ENCODE measurements around the gene CAMK1D. TPM values are rescaled to one million over a fixed set of nuclear protein-coding genes. Genes with fewer than 3 reads are reported as not detected.
"Not testable (repeated sequence)": the region's sequence is repeated elsewhere in the genome, so short reads cannot be mapped to it uniquely, and the experiment has no call there.

The CAMK1D gene
- total and polyA plus RNA-seq, 4 experiments from 2014 or later: 5.2 to 22.2 (median 19.4) TPM

DNA sequence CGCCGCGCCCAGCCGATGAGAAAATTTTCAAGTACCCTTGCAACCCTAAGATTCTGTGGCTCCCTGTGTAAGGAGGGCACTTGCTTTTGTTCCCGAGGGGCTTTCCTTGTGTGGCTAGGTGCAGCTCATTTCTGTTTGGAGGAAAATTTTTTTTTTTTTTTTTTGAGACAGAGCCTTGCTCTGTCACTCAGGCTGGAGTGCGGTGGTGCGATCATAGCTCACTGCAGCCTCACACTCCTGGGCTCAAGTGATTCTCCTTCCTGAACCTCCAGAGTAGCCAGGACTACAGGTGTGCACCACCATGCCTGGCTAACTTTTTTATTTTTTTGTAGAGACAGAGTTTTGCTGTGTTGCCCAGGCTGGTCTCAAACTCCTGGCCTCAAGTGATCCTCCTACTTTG, 5.3 kb downstream of the CAMK1D start:
- DNase-seq; H3K9me3 Mint-ChIP-seq; H3K27ac ChIP-seq (ENCODE audit: low read depth, low read length); H3K27me3 Mint-ChIP-seq; H3K36me3 ChIP-seq (ENCODE audit: insufficient read depth, low read length); CTCF ChIA-PET (ENCODE audit: partially characterized antibody); POLR2A ChIA-PET (ENCODE audit: partially characterized antibody); H3K9me3 ChIP-seq (ENCODE audit: control insufficient read depth in 1 of 2, low read length in 2 of 2); H3K4me3 Mint-ChIP-seq; H3K4me3 ChIP-seq (ENCODE audit: low read length in 2 of 2); H3K27me3 ChIP-seq (ENCODE audit: insufficient read depth, low read length): not testable (repeated sequence)
- peaks cover 5 to 13% of the 10 kb centered on the region in 2 donors for H3K36me3 Mint-ChIP-seq
- intact Hi-C loops (cut with micrococcal nuclease): loop anchor here (10.0 kb wide), 1 partner anchor 50 kb away; no protein-coding TSS in a partner anchor
- H3K27ac Mint-ChIP-seq: peak overlapping the region in 1 of 7 donors; percentile 65
- H3K4me1 ChIP-seq (ENCODE audit: insufficient read depth, low read length): peaks cover 36% of the 10 kb centered on the region
- peaks cover 45 to 80% (median 62%) of the 10 kb centered on the region in 4 donors for H3K4me1 Mint-ChIP-seq

DNA sequence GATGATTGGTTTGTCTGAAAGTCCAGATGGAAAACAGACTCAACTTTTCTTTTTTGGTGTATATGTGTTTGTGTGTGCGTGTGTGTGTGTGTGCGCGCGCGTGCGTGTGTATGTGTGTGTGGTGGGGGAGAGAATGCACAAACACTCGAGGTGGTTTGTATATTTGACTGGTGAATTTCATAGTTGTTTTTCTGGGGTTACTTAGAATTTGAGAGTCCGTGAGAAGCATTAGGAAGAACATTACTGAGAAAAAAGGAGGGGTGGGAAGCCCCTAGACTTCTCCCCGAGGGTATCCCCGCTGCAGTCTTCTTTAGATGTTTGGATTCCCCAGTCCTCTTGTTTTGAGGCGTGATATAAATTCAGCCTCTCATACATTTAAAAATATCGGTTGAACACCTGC, 6.0 kb downstream of the CAMK1D start:
- H3K27ac Mint-ChIP-seq: peak overlapping the region in 5 of 7 donors; percentile 1 to 77 (median 44)
- peak overlapping the region in 1 of 8 donors; percentile 2 for H3K4me3 Mint-ChIP-seq
- Histone ChIP-seq H3K4me3 (ENCODE audit: low read length in 2 of 2) (no peak overlapping the region), H3K27me3 (ENCODE audit: insufficient read depth, low read length) (no peaks in the 10 kb centered on the region), H3K9me3 (ENCODE audit: control insufficient read depth in 1 of 2, low read length in 2 of 2) (no peaks in the 10 kb centered on the region), H3K36me3 (ENCODE audit: insufficient read depth, low read length) (no peaks in the 10 kb centered on the region), H3K4me1 (ENCODE audit: insufficient read depth, low read length) (peaks cover 39% of the 10 kb centered on the region), H3K27ac (ENCODE audit: low read depth, low read length) (no peak overlapping the region)
- ChIA-PET POLR2A (ENCODE audit: partially characterized antibody) (no interaction called here), CTCF (ENCODE audit: partially characterized antibody) (no interaction called here)
- peak in 1 of 5 donors; percentile 21 for DNase-seq
- H3K36me3 Mint-ChIP-seq: peaks cover 5 to 9% of the 10 kb centered on the region in 2 donors
- peaks cover 0 to 1% of the 10 kb centered on the region in 2 donors for H3K27me3 Mint-ChIP-seq
- peaks cover 44 to 84% (median 61%) of the 10 kb centered on the region in 4 donors for H3K4me1 Mint-ChIP-seq
- H3K9me3 Mint-ChIP-seq: no peaks in the 10 kb centered on the region
- intact Hi-C loops (cut with micrococcal nuclease): loop anchor here (10.0 kb wide), 1 partner anchor 49 kb away; no protein-coding TSS in a partner anchor

DNA sequence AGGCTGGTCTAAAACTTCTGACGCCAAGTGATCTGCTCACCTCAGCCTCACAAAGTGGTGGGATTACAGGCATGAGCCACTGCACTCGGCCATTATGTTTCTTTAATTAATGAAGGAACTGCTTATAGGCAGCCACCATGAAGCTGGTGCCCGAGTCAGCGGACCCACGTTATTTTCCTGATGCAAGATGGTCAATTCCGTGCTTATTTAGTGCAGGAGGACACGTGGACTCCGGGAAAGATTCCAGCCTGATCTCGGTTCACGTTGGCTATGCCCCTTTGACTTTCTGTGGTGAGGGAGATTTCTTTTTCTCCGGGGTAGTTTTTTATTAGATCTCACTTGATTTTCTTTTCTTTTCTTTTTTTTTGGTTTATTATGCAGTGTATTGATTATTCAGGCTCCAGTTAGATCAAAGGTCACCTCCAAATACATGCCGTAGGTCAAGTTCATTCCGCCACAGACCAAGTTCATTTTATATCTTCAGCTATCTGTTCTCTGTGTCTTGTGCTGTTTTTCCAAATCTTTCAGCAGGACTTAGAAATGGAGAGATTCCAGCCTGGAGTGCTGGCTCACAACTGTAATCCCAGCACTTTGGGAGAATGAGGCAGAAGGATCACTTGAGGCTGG, 8.3 kb downstream of the CAMK1D start:
- Mint-ChIP-seq H3K4me1 (peaks cover 41 to 79% (median 51%) of the 10 kb centered on the region in 4 donors), H3K36me3 (peaks cover 6 to 11% of the 10 kb centered on the region in 2 donors), H3K4me3 (peak overlapping the region in 2 of 8 donors; percentile 11 to 29), H3K27me3 (no peaks in the 10 kb centered on the region), H3K27ac (peak overlapping the region in 4 of 7 donors; percentile 0 to 62 (median 50)), H3K9me3 (peaks cover 0 to 2% (median 0%) of the 10 kb centered on the region in 8 donors)
- intact Hi-C loops (cut with micrococcal nuclease): loop anchor here (10.0 kb wide), 1 partner anchor 47 kb away; no protein-coding TSS in a partner anchor
- Histone ChIP-seq H3K27me3 (ENCODE audit: insufficient read depth, low read length) (no peaks in the 10 kb centered on the region), H3K4me1 (ENCODE audit: insufficient read depth, low read length) (peaks cover 24% of the 10 kb centered on the region), H3K9me3 (ENCODE audit: control insufficient read depth in 1 of 2, low read length in 2 of 2) (no peaks in the 10 kb centered on the region), H3K4me3 (ENCODE audit: low read length in 2 of 2) (no peak overlapping the region), H3K27ac (ENCODE audit: low read depth, low read length) (no peak overlapping the region), H3K36me3 (ENCODE audit: insufficient read depth, low read length) (no peaks in the 10 kb centered on the region)
- ChIA-PET CTCF (ENCODE audit: partially characterized antibody) (interaction anchor here (2.1 kb wide), 1 partner anchor 8 kb away, joined by 8 read pairs; the partner anchor contains the start of gene CAMK1D), POLR2A (ENCODE audit: partially characterized antibody) (interaction anchor here (2.6 kb wide), 1 partner anchor 8 kb away, joined by 19 read pairs; the partner anchor contains the start of gene CAMK1D)
- no peak for DNase-seq

DNA sequence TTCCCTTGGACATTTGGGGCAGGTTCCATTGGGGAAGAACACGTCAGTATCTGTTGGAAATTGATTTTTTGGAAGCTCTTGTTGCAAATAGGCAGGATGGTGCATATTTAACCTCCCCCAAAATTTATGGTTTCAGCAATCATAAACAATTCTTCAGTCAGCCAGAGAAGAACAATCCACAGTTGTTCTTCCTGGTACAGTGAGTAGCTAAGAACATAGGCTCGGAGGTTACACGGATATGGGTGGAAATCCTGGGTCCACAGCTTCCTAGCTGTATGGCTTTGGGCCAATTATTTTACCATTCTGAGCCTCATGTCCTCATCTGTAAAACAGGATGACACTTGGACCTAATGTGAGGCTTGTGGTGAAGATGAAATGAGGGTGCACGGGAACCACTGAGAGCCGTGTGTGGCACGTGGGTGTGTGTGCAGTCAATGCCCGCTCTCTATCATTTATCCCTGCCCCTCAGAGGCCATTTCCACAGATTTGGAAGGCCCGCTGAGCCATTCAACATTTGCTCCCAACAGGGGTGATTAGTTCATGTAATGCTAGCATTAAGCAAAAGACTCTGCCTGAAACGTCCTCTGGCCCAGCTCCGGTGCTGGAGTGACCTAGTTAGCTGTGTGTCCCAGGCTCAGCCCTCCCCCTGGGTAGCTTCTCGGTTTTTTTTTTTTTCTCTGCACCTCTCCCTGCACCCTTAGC, 9.7 kb downstream of the CAMK1D start:
- H3K9me3 ChIP-seq (ENCODE audit: control insufficient read depth in 1 of 2, low read length in 2 of 2): no peaks in the 10 kb centered on the region
- Mint-ChIP-seq H3K27me3 (no peaks in the 10 kb centered on the region), H3K27ac (peak overlapping the region; percentile 17 to 82 (median 73)), H3K9me3 (peaks cover 0 to 2% (median 0%) of the 10 kb centered on the region in 8 donors), H3K36me3 (peaks cover 2 to 8% of the 10 kb centered on the region in 2 donors), H3K4me3 (peak overlapping the region in 7 of 8 donors; percentile 26 to 80 (median 65)), H3K4me1 (peaks cover 36 to 70% (median 41%) of the 10 kb centered on the region in 4 donors)
- H3K4me3 ChIP-seq (ENCODE audit: low read length in 2 of 2): no peak overlapping the region
- peaks cover 24% of the 10 kb centered on the region for H3K4me1 ChIP-seq (ENCODE audit: insufficient read depth, low read length)
- ChIA-PET CTCF (ENCODE audit: partially characterized antibody) (interaction anchor here (0.8 to 2.1 kb wide), 4 partner anchors 8 to 297 kb away, joined by 3 to 8 read pairs (median 3); partner anchors contain the start of gene CAMK1D), POLR2A (ENCODE audit: partially characterized antibody) (interaction anchor here (1.0 to 2.6 kb wide), 2 partner anchors 10 kb away, joined by 3 to 19 read pairs; partner anchors contain the start of gene CAMK1D)
- H3K27ac ChIP-seq (ENCODE audit: low read depth, low read length): no peak overlapping the region
- H3K36me3 ChIP-seq (ENCODE audit: insufficient read depth, low read length): no peaks in the 10 kb centered on the region
- peak in 2 of 5 donors; percentile 22 to 35 for DNase-seq
- intact Hi-C loops (cut with micrococcal nuclease): loop anchor here (10.0 kb wide), 1 partner anchor 46 kb away; no protein-coding TSS in a partner anchor
- no peaks in the 10 kb centered on the region for H3K27me3 ChIP-seq (ENCODE audit: insufficient read depth, low read length)

DNA sequence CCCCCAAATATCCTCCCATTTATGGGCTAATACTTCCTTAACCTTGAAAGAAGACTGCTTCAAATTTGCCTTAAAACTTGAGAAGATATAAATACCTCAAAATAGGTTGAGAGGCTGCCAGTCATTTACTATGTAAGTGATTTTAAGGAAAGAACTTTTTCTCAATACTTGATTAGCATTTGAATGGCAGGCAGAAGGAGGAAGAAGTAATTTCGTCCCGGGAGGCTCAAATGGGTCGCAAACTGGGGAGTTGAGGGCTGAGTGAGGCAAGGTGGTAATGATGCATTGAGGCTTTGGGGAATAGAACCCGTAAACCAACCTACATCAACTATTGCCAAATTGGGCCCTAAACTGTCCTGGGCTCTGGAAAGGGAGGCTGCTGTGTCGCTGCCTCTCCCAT, 11.1 kb downstream of the CAMK1D start:
- no peak for DNase-seq
- H3K27ac ChIP-seq (ENCODE audit: low read depth, low read length): no peak overlapping the region
- no peak overlapping the region for H3K4me3 ChIP-seq (ENCODE audit: low read length in 2 of 2)
- intact Hi-C loops (cut with micrococcal nuclease): no loop called here
- no peak overlapping the region for H3K4me3 Mint-ChIP-seq
- H3K27me3 Mint-ChIP-seq: no peaks in the 10 kb centered on the region
- POLR2A ChIA-PET (ENCODE audit: partially characterized antibody): interaction anchor here (2.6 kb wide), 1 partner anchor 11 kb away, joined by 19 read pairs; the partner anchor contains the start of gene CAMK1D
- H3K36me3 Mint-ChIP-seq: peaks cover 0 to 6% of the 10 kb centered on the region in 2 donors
- H3K9me3 ChIP-seq (ENCODE audit: control insufficient read depth in 1 of 2, low read length in 2 of 2): no peaks in the 10 kb centered on the region
- no peaks in the 10 kb centered on the region for H3K27me3 ChIP-seq (ENCODE audit: insufficient read depth, low read length)
- no peaks in the 10 kb centered on the region for H3K36me3 ChIP-seq (ENCODE audit: insufficient read depth, low read length)
- no peak overlapping the region for H3K27ac Mint-ChIP-seq
- H3K4me1 ChIP-seq (ENCODE audit: insufficient read depth, low read length): peaks cover 28% of the 10 kb centered on the region
- H3K4me1 Mint-ChIP-seq: peaks cover 33 to 64% (median 42%) of the 10 kb centered on the region in 4 donors
- peaks cover 0 to 2% (median 0%) of the 10 kb centered on the region in 8 donors for H3K9me3 Mint-ChIP-seq
- CTCF ChIA-PET (ENCODE audit: partially characterized antibody): no interaction called here

DNA sequence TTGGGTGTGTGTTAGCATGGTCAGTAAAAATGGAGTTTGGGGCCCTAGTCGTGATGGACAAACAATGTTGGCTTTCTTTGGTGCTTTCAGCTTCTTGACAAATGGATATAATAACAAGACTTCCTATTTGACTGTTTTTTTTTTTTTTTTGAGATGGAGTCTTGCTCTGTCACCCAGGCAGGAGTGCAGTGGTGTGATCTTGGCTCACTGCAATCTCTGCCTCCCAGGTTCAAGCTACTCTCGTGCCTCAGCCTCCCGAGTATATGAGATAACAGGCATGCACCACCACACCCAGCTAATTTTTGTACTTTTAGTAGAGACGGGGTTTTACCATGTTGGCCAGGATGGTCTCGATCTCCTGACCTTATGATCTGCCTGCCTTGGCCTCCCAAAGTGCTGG, 11.8 kb downstream of the CAMK1D start:
- CTCF ChIA-PET (ENCODE audit: partially characterized antibody): interaction anchor here (0.6 kb wide), 1 partner anchor 122 kb away, joined by 3 read pairs; no protein-coding TSS in a partner anchor
- intact Hi-C loops (cut with micrococcal nuclease); H3K9me3 Mint-ChIP-seq; DNase-seq; H3K27me3 ChIP-seq (ENCODE audit: insufficient read depth, low read length); H3K4me3 Mint-ChIP-seq; H3K9me3 ChIP-seq (ENCODE audit: control insufficient read depth in 1 of 2, low read length in 2 of 2); H3K36me3 Mint-ChIP-seq; H3K4me3 ChIP-seq (ENCODE audit: low read length in 2 of 2); H3K27ac ChIP-seq (ENCODE audit: low read depth, low read length); POLR2A ChIA-PET (ENCODE audit: partially characterized antibody); H3K36me3 ChIP-seq (ENCODE audit: insufficient read depth, low read length); H3K27me3 Mint-ChIP-seq: not testable (repeated sequence)
- peak overlapping the region in 1 of 7 donors; percentile 2 for H3K27ac Mint-ChIP-seq
- peaks cover 35% of the 10 kb centered on the region for H3K4me1 ChIP-seq (ENCODE audit: insufficient read depth, low read length)
- peaks cover 33 to 62% (median 44%) of the 10 kb centered on the region in 4 donors for H3K4me1 Mint-ChIP-seq
